ENCODE results near the gene CHD6.

CHD6 gene

DNA sequence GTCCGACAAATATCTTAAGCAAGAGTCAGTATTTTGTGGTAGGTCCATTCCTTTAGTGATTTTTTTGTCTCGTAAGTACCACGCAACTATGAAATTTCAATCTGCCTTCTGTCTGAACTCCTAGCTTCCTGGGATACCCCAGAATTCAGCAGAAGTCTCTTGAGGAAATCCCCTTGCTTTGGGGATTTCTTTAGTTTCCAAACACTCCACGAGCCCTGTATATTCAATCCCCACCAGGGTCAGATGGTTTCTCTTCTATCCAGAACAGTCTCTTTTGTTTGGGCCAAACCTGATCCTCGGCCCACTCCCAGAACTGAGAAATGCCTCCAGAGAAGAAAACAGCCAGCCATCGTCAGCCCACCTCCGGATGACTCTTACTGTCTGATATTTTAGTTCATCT, 113.0 kb downstream of the CHD6 start:
- ATAC-seq: no peak
- TF ChIP-seq, protein P1, sequence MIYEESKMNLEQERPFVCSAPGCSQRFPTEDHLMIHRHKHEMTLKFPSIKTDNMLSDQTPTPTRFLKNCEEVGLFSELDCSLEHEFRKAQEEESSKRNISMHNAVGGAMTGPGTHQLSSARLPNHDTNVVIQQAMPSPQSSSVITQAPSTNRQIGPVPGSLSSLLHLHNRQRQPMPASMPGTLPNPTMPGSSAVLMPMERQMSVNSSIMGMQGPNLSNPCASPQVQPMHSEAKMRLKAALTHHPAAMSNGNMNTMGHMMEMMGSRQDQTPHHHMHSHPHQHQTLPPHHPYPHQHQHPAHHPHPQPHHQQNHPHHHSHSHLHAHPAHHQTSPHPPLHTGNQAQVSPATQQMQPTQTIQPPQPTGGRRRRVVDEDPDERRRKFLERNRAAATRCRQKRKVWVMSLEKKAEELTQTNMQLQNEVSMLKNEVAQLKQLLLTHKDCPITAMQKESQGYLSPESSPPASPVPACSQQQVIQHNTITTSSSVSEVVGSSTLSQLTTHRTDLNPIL (CRISPR knock-in tag; IDR thresholded peaks at IDR 0.05; ENCODE audit: low read depth): no peak
- TF ChIP-seq ZC3H10 (CRISPR knock-in tag; IDR thresholded peaks at IDR 0.05): no peak

DNA sequence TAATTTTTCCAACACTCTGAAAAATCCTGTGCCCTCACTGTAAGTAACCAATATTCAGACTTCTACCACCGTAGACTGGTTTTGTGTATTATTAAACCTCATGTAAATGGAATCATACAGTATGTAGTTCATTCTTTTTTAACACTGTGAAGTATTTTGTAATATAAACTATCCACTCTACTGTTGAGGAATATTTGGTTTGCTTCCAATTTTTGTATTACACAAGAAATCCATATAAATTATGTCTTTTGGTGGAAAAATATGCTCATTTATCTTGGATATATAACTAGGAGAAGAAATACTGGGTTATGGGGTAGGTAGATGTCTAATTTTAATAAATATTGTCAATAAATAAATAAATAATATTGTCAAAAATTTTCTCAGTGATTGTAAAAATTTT, 116.8 kb downstream of the CHD6 start:
- no peak for TF ChIP-seq ZFP30 (CRISPR knock-in tag; IDR thresholded peaks at IDR 0.05)
- no peak for TF ChIP-seq ZNF8 (CRISPR knock-in tag; IDR thresholded peaks at IDR 0.05)
- no peak for TF ChIP-seq ZNF565 (CRISPR knock-in tag; conservative IDR thresholded peaks at IDR 0.05; ENCODE audit: low read depth)
- TF ChIP-seq ZFP3 (CRISPR knock-in tag; IDR thresholded peaks at IDR 0.05): no peak
- TF ChIP-seq OSR1 (CRISPR knock-in tag; IDR thresholded peaks at IDR 0.05): no peak
- no peak for TF ChIP-seq ZNF70 (CRISPR knock-in tag; IDR thresholded peaks at IDR 0.05)
- no peak for TF ChIP-seq ISL1 (CRISPR knock-in tag; IDR thresholded peaks at IDR 0.05)
- TF ChIP-seq, protein P2, sequence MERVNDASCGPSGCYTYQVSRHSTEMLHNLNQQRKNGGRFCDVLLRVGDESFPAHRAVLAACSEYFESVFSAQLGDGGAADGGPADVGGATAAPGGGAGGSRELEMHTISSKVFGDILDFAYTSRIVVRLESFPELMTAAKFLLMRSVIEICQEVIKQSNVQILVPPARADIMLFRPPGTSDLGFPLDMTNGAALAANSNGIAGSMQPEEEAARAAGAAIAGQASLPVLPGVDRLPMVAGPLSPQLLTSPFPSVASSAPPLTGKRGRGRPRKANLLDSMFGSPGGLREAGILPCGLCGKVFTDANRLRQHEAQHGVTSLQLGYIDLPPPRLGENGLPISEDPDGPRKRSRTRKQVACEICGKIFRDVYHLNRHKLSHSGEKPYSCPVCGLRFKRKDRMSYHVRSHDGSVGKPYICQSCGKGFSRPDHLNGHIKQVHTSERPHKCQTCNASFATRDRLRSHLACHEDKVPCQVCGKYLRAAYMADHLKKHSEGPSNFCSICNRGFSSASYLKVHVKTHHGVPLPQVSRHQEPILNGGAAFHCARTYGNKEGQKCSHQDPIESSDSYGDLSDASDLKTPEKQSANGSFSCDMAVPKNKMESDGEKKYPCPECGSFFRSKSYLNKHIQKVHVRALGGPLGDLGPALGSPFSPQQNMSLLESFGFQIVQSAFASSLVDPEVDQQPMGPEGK (CRISPR knock-in tag; IDR thresholded peaks at IDR 0.05; ENCODE audit: borderline replicate concordance): no peak
- no peak for TF ChIP-seq TCF4 (CRISPR knock-in tag; IDR thresholded peaks at IDR 0.05; ENCODE audit: borderline replicate concordance)

DNA sequence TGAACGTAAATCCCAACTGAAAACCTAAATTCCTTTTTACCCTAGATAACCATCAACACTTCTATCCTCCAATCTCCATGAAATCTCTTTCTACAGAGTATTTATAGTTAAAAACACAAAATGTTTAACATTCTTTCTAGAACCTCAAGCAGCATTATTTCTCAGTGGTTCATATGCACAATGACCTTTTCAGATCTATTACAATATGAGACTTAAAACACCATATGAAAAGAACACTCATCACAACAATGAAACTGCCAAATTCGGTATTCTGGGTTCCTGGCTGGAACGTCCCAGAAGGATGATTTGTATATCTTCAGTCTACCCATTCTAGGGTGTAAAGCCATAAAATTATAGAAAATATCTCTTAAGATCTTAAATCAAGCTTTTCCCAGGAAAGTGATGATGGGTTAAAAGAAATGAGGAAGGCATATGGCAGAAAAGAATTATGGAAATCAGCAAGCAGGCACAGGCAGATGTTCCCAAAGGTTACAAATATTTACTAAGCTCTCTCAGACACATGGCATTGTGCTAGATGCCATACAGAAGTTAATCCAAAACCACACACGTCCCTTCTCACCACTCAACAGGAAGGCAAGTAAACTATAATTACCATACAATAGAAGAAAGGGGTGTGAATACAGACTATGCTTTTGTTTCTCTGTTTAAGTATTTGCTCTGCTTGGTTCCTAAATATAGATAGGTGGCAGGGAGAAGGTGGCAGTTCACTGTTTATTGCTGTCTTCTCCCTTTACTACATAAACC, 118.0 kb downstream of the CHD6 start:
- TF ChIP-seq, protein P1 (CRISPR knock-in tag; IDR thresholded peaks at IDR 0.05; ENCODE audit: low read depth): no peak
- TF ChIP-seq ZFP30 (CRISPR knock-in tag; IDR thresholded peaks at IDR 0.05) (no peak), ZFP3 (CRISPR knock-in tag; IDR thresholded peaks at IDR 0.05) (no peak), CSDC2 (CRISPR knock-in tag; IDR thresholded peaks at IDR 0.05) (no peak), SNAI2 (CRISPR knock-in tag; IDR thresholded peaks at IDR 0.05) (no peak), ESRRG (CRISPR knock-in tag; IDR thresholded peaks at IDR 0.05) (no peak), ZC3H10 (CRISPR knock-in tag; IDR thresholded peaks at IDR 0.05) (no peak), GLIS3 (CRISPR knock-in tag; IDR thresholded peaks at IDR 0.05) (no peak), RARB (CRISPR knock-in tag; IDR thresholded peaks at IDR 0.05) (no peak), ZNF8 (CRISPR knock-in tag; IDR thresholded peaks at IDR 0.05) (no peak), ZNF565 (CRISPR knock-in tag; conservative IDR thresholded peaks at IDR 0.05; ENCODE audit: low read depth) (no peak), PPARA (CRISPR knock-in tag; IDR thresholded peaks at IDR 0.05; ENCODE audit: borderline replicate concordance) (no peak)
- TF ChIP-seq, protein P3, sequence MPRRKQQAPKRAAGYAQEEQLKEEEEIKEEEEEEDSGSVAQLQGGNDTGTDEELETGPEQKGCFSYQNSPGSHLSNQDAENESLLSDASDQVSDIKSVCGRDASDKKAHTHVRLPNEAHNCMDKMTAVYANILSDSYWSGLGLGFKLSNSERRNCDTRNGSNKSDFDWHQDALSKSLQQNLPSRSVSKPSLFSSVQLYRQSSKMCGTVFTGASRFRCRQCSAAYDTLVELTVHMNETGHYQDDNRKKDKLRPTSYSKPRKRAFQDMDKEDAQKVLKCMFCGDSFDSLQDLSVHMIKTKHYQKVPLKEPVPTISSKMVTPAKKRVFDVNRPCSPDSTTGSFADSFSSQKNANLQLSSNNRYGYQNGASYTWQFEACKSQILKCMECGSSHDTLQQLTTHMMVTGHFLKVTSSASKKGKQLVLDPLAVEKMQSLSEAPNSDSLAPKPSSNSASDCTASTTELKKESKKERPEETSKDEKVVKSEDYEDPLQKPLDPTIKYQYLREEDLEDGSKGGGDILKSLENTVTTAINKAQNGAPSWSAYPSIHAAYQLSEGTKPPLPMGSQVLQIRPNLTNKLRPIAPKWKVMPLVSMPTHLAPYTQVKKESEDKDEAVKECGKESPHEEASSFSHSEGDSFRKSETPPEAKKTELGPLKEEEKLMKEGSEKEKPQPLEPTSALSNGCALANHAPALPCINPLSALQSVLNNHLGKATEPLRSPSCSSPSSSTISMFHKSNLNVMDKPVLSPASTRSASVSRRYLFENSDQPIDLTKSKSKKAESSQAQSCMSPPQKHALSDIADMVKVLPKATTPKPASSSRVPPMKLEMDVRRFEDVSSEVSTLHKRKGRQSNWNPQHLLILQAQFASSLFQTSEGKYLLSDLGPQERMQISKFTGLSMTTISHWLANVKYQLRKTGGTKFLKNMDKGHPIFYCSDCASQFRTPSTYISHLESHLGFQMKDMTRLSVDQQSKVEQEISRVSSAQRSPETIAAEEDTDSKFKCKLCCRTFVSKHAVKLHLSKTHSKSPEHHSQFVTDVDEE (CRISPR knock-in tag; IDR thresholded peaks at IDR 0.05): no peak
- TF ChIP-seq, protein P4, sequence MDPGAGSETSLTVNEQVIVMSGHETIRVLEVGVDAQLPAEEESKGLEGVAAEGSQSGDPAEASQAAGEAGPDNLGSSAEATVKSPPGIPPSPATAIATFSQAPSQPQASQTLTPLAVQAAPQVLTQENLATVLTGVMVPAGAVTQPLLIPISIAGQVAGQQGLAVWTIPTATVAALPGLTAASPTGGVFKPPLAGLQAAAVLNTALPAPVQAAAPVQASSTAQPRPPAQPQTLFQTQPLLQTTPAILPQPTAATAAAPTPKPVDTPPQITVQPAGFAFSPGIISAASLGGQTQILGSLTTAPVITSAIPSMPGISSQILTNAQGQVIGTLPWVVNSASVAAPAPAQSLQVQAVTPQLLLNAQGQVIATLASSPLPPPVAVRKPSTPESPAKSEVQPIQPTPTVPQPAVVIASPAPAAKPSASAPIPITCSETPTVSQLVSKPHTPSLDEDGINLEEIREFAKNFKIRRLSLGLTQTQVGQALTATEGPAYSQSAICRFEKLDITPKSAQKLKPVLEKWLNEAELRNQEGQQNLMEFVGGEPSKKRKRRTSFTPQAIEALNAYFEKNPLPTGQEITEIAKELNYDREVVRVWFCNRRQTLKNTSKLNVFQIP (CRISPR knock-in tag; IDR thresholded peaks at IDR 0.05; ENCODE audit: borderline replicate concordance, low read depth): no peak
- TF ChIP-seq, protein P2 (CRISPR knock-in tag; IDR thresholded peaks at IDR 0.05; ENCODE audit: borderline replicate concordance): no peak
- TF ChIP-seq, protein P5, sequence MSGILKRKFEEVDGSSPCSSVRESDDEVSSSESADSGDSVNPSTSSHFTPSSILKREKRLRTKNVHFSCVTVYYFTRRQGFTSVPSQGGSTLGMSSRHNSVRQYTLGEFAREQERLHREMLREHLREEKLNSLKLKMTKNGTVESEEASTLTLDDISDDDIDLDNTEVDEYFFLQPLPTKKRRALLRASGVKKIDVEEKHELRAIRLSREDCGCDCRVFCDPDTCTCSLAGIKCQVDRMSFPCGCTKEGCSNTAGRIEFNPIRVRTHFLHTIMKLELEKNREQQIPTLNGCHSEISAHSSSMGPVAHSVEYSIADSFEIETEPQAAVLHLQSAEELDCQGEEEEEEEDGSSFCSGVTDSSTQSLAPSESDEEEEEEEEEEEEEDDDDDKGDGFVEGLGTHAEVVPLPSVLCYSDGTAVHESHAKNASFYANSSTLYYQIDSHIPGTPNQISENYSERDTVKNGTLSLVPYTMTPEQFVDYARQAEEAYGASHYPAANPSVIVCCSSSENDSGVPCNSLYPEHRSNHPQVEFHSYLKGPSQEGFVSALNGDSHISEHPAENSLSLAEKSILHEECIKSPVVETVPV (CRISPR knock-in tag; IDR thresholded peaks at IDR 0.05): no peak
- ATAC-seq: no peak

More for the DNA sequence above, 116.8 kb downstream of the CHD6 start:
- no peak for ATAC-seq
